ENCODE data around the gene KIAA1958. TPM values are rescaled to one million over a fixed set of nuclear protein-coding genes. Genes with fewer than 3 reads are reported as not detected.

The KIAA1958 gene
- total RNA-seq, 2 experiments from 2014 or later: 5.6 to 6.8 TPM

DNA sequence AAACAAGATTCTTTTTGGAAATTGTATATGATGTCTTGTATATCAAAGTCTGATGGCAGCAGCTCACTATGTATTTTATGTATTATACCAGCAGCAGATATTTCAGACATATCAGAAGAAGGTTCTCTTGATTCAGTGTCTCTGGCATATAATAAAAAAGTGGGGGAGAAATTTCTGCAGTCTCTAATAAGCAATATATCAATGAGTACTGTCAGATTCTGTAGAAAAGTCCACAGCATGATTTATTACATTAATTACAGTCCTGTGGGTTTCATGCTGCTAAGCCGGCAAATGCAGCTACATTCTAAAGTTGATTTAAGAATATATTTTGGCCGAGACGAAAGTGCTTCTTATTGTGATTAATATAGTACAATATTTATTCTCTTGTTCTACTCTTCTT is 113.1 kb downstream of the KIAA1958 start:
- intact Hi-C loops (cut with DNase I, micrococcal nuclease): no loop called here
- ChIA-PET POLR2A (no interaction called here), CTCF (interaction anchor here (1.0 kb wide), 1 partner anchor 8 kb away, joined by 4 read pairs; no protein-coding TSS in a partner anchor)
- DNase-seq: no peak
- no peaks in the 10 kb centered on the region for H3K4me1 Mint-ChIP-seq (ENCODE audit: low read depth)
- Histone ChIP-seq H3K27me3 (ENCODE audit: control insufficient read depth in 1 of 2, insufficient read depth in 2 of 2, low read length in 2 of 2) (no peaks in the 10 kb centered on the region), H3K36me3 (ENCODE audit: insufficient read depth, low read length) (no peaks in the 10 kb centered on the region), H3K4me1 (ENCODE audit: insufficient read depth, low read length) (no peaks in the 10 kb centered on the region), H3K4me3 (ENCODE audit: low read length) (no peak overlapping the region), H3K27ac (ENCODE audit: low read depth in 1 of 2, low read length in 2 of 2) (no peak overlapping the region), H3K9me3 (ENCODE audit: control insufficient read depth in 1 of 2, insufficient read depth in 1 of 2, low read length in 2 of 2) (no peaks in the 10 kb centered on the region)
- TF ChIP-seq, protein P1, sequence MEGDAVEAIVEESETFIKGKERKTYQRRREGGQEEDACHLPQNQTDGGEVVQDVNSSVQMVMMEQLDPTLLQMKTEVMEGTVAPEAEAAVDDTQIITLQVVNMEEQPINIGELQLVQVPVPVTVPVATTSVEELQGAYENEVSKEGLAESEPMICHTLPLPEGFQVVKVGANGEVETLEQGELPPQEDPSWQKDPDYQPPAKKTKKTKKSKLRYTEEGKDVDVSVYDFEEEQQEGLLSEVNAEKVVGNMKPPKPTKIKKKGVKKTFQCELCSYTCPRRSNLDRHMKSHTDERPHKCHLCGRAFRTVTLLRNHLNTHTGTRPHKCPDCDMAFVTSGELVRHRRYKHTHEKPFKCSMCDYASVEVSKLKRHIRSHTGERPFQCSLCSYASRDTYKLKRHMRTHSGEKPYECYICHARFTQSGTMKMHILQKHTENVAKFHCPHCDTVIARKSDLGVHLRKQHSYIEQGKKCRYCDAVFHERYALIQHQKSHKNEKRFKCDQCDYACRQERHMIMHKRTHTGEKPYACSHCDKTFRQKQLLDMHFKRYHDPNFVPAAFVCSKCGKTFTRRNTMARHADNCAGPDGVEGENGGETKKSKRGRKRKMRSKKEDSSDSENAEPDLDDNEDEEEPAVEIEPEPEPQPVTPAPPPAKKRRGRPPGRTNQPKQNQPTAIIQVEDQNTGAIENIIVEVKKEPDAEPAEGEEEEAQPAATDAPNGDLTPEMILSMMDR (IDR thresholded peaks at IDR 0.05): no peak
- H3K36me3 Mint-ChIP-seq (ENCODE audit: low read depth): no peaks in the 10 kb centered on the region
- no peak for ATAC-seq (ENCODE audit: poor library complexity)
- no peaks in the 10 kb centered on the region for H3K27me3 Mint-ChIP-seq
- no peaks in the 10 kb centered on the region for H3K9me3 Mint-ChIP-seq
- H3K4me3 Mint-ChIP-seq: no peak overlapping the region
- no peak overlapping the region for H3K27ac Mint-ChIP-seq

GRCh38 chr9:112601636-112602035 is 115.0 kb downstream of the KIAA1958 start:
- no peaks in the 10 kb centered on the region for H3K27me3 ChIP-seq (ENCODE audit: control insufficient read depth in 1 of 2, insufficient read depth in 2 of 2, low read length in 2 of 2)
- H3K4me3 ChIP-seq (ENCODE audit: low read length): no peak overlapping the region
- Mint-ChIP-seq H3K27ac (no peak overlapping the region), H3K27me3 (no peaks in the 10 kb centered on the region), H3K9me3 (no peaks in the 10 kb centered on the region), H3K36me3 (ENCODE audit: low read depth) (no peaks in the 10 kb centered on the region), H3K4me1 (ENCODE audit: low read depth) (no peaks in the 10 kb centered on the region), H3K4me3 (no peak overlapping the region)
- POLR2A ChIA-PET: no interaction called here
- no peaks in the 10 kb centered on the region for H3K36me3 ChIP-seq (ENCODE audit: insufficient read depth, low read length)
- TF ChIP-seq, protein P1 (IDR thresholded peaks at IDR 0.05): no peak
- H3K4me1 ChIP-seq (ENCODE audit: insufficient read depth, low read length): no peaks in the 10 kb centered on the region
- no peak overlapping the region for H3K27ac ChIP-seq (ENCODE audit: low read depth in 1 of 2, low read length in 2 of 2)
- H3K9me3 ChIP-seq (ENCODE audit: control insufficient read depth in 1 of 2, insufficient read depth in 1 of 2, low read length in 2 of 2): no peaks in the 10 kb centered on the region
- intact Hi-C loops (cut with DNase I, micrococcal nuclease): no loop called here
- ATAC-seq (ENCODE audit: poor library complexity): no peak
- no peak for DNase-seq
- CTCF ChIA-PET: no interaction called here

DNA sequence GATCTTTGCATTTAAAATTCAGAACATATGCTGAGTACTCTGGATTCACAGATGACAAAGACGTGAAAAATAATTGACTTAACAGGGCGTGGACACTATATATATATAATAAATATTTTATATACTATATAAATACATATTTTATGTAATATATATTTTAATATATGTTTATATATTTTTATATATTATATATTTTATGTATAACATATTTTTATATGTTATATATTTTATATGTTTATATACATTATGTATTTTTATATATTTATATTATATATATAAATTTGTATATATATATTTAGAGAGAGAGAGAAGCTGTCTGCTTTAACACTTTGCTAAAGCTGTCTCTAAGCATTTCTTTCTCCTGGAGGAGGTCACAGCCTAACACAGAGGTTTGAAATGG is 118.2 kb downstream of the KIAA1958 start:
- Histone ChIP-seq H3K27ac (ENCODE audit: low read depth in 1 of 2, low read length in 2 of 2) (no peak overlapping the region), H3K4me1 (ENCODE audit: insufficient read depth, low read length) (no peaks in the 10 kb centered on the region), H3K4me3 (ENCODE audit: low read length) (no peak overlapping the region), H3K36me3 (ENCODE audit: insufficient read depth, low read length) (no peaks in the 10 kb centered on the region), H3K9me3 (ENCODE audit: control insufficient read depth in 1 of 2, insufficient read depth in 1 of 2, low read length in 2 of 2) (no peaks in the 10 kb centered on the region), H3K27me3 (ENCODE audit: control insufficient read depth in 1 of 2, insufficient read depth in 2 of 2, low read length in 2 of 2) (no peaks in the 10 kb centered on the region)
- DNase-seq (no peak), ATAC-seq (ENCODE audit: poor library complexity) (no peak)
- intact Hi-C loops (cut with DNase I, micrococcal nuclease): no loop called here
- Mint-ChIP-seq H3K4me3 (no peak overlapping the region), H3K4me1 (ENCODE audit: low read depth) (no peaks in the 10 kb centered on the region), H3K27ac (no peak overlapping the region), H3K9me3 (no peaks in the 10 kb centered on the region), H3K27me3 (no peaks in the 10 kb centered on the region), H3K36me3 (ENCODE audit: low read depth) (no peaks in the 10 kb centered on the region)
- ChIA-PET CTCF (interaction anchor here (0.9 kb wide), 1 partner anchor 12 kb away, joined by 3 read pairs; no protein-coding TSS in a partner anchor), POLR2A (no interaction called here)
- TF ChIP-seq, protein P1 (IDR thresholded peaks at IDR 0.05): no peak

All from CD4-positive, alpha-beta T cell (primary cell).